HG02798 (cell line): ENCODE measurements around the gene EIF4A3.

Experiments
- ATAC-seq: cut with Tn5 transposase; IDR thresholded peaks from one replicate; pipeline ENCODE4 v1.9.1; 2021; ENCODE audit warnings: mild to moderate bottlenecking; ENCODE audit not compliant: unreplicated experiment, poor library complexity

Gene EIF4A3

GRCh38 chr17:80141463-80142165 is 5.3 kb downstream of the EIF4A3 start:
- no peak for ATAC-seq

GRCh38 chr17:80138856-80139426 is 8.0 kb downstream of the EIF4A3 start:
- ATAC-seq = no peak

- ATAC-seq = no peak
Observed at GRCh38 chr17:80137131-80137530, 9.8 kb downstream of the EIF4A3 start.

GRCh38 chr17:80133626-80133970 is 13.3 kb downstream of the EIF4A3 start:
- no peak for ATAC-seq

GRCh38 chr17:80132906-80133625 is 13.9 kb downstream of the EIF4A3 start:
- no peak for ATAC-seq

- ATAC-seq = no peak
Observed at GRCh38 chr17:80130992-80131391, 15.9 kb downstream of the EIF4A3 start.

- no peak for ATAC-seq
Observed at GRCh38 chr17:80129006-80129565, 17.8 kb downstream of the EIF4A3 start.

- ATAC-seq = no peak
Observed at GRCh38 chr17:80126449-80126715, 20.5 kb downstream of the EIF4A3 start.

- ATAC-seq = no peak
Observed at GRCh38 chr17:80125656-80126448, 21.1 kb downstream of the EIF4A3 start.

- no peak for ATAC-seq
Observed at GRCh38 chr17:80124351-80124981, 22.5 kb downstream of the EIF4A3 start.

GRCh38 chr17:80123791-80124190 is 23.1 kb downstream of the EIF4A3 start:
- no peak for ATAC-seq

GRCh38 chr17:80122926-80123505 is 23.9 kb downstream of the EIF4A3 start:
- no peak for ATAC-seq

GRCh38 chr17:80122026-80122575 is 24.8 kb downstream of the EIF4A3 start:
- no peak for ATAC-seq

GRCh38 chr17:80119839-80120238 is 27.1 kb downstream of the EIF4A3 start:
- ATAC-seq = no peak

- no peak for ATAC-seq
Observed at GRCh38 chr17:80119271-80119791, 27.6 kb downstream of the EIF4A3 start.

- ATAC-seq = no peak
Observed at GRCh38 chr17:80118601-80119270, 28.2 kb downstream of the EIF4A3 start.

GRCh38 chr17:80117491-80118401 is 29.2 kb downstream of the EIF4A3 start:
- no peak for ATAC-seq

GRCh38 chr17:80116921-80117380 is 30.0 kb downstream of the EIF4A3 start:
- no peak for ATAC-seq
